ENCODE data around the gene MAT1A. TPM values are rescaled to one million over a fixed set of nuclear protein-coding genes. Genes with fewer than 3 reads are reported as not detected.

The MAT1A gene
- total and polyA plus RNA-seq, 2 of the 8 experiments (the other 6 are each of a cell fraction or from before 2014, with no cell fraction given) = 4.1 to 6.4 TPM

- TF ChIP-seq CTCF (IDR thresholded peaks at IDR 0.05; ENCODE audit: control extremely low read depth in 1 of 3, insufficient read depth in 1 of 3, low read depth in 1 of 3, low read length in 3 of 3) (no peak), CTBP2 (IDR thresholded peaks at IDR 0.05; ENCODE audit: borderline replicate concordance, insufficient read depth, insufficient read length, low read length) (no peak)
These were observed 20.4 kb downstream of the MAT1A start (continued) for GRCh38 chr10:80268938-80269588.
